SJSA1 (cell line): ENCODE data around the gene ENTPD8. TPM values are rescaled to one million over a fixed set of nuclear protein-coding genes. Genes with fewer than 3 reads are reported as not detected.

Experiments used
- DNase-seq, 2 experiments: peaks; one replicate each; pipeline ENCODE4 v3.0.0-alpha.2; 2015 to 2020; ENCODE audit warnings: low spot score in 2 of 2, low read depth in 1 of 2
- H3K27ac ChIP-seq: fragments of 250-450 bp; sonication (Bioruptor Pico); 2 replicates; pipeline ENCODE4 v1.5.1; 2020; ENCODE audit warnings: mild to moderate bottlenecking, moderate library complexity
- H3K27me3 ChIP-seq: fragments of 250-450 bp; sonication (Bioruptor Pico); replicated peaks from 2 replicates; pipeline ENCODE4 v1.5.1; 2020; ENCODE audit warnings: mild to moderate bottlenecking, moderate library complexity
- H3K36me3 ChIP-seq: fragments of 250-450 bp; sonication (Bioruptor Pico); 2 replicates; pipeline ENCODE4 v1.5.1; 2020; ENCODE audit warnings: mild to moderate bottlenecking
- H3K4me1 ChIP-seq: fragments of 250-450 bp; sonication (Bioruptor Pico); replicated peaks from 2 replicates; pipeline ENCODE4 v1.6.1; 2021; ENCODE audit warnings: mild to moderate bottlenecking
- H3K4me3 ChIP-seq: fragments of 250-450 bp; sonication (Bioruptor Pico); 2 replicates; pipeline ENCODE4 v1.5.1; 2020; ENCODE audit warnings: mild to moderate bottlenecking
- H3K9me3 ChIP-seq: fragments of 250-450 bp; sonication (Bioruptor Pico); replicated peaks from 2 replicates; pipeline ENCODE4 v1.5.1; 2020; ENCODE audit warnings: mild to moderate bottlenecking
- total RNA-seq: library from RNA; depleted of rRNA; stranded (reverse); fragments of >200 nt; shearing (Covaris generic); gene quantifications from 2 replicates; pipeline ENCODE4 v1.2.3, GENCODE V29; 2014; rRNA removed

ENTPD8 gene, protein sequence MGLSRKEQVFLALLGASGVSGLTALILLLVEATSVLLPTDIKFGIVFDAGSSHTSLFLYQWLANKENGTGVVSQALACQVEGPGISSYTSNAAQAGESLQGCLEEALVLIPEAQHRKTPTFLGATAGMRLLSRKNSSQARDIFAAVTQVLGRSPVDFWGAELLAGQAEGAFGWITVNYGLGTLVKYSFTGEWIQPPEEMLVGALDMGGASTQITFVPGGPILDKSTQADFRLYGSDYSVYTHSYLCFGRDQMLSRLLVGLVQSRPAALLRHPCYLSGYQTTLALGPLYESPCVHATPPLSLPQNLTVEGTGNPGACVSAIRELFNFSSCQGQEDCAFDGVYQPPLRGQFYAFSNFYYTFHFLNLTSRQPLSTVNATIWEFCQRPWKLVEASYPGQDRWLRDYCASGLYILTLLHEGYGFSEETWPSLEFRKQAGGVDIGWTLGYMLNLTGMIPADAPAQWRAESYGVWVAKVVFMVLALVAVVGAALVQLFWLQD
- total RNA-seq = not detected in 2 replicates

DNA sequence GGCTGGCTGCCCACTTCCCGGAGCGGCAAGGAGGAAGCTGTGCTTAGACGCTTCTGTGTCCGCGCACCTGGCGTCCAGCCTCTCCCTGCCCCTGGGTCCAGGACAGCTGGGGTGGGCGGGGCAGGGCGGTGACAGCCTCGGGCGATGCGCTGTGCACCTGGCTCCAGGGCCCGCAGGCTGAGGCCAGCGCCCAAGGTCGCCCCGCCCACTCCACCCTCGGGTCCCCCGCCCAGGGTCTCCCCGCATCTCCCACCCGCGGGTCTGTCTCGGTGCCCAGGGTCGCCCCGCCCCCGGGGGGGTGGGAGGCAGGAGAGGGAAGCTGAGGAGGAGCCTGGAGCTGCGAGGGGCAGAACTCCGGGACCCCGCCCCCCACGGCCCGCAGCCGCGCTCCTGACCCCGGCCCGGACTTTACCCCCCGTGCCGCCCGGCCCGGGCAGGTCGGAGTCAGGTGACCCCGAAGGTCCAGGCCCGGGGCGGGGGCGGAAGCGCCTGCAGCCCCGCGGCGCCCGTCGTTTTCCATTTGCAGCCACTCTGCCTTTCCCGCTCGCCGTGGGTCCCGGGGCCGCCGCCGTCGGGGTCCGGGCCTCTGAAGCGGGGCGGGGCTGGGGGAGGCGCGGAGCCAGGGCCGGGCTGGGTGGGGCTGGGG is at the start of gene ENTPD8:
Gene ENTPD8, minus strand, starts transcription at position 69 of the 646 bp plus-strand sequence. CDS start 3,072 bp downstream, outside the sequence.
- no peak for DNase-seq
- Histone ChIP-seq H3K36me3 (no peaks in the 10 kb centered on the region), H3K4me3 (no peak within 1 kb of the TSS)

DNA sequence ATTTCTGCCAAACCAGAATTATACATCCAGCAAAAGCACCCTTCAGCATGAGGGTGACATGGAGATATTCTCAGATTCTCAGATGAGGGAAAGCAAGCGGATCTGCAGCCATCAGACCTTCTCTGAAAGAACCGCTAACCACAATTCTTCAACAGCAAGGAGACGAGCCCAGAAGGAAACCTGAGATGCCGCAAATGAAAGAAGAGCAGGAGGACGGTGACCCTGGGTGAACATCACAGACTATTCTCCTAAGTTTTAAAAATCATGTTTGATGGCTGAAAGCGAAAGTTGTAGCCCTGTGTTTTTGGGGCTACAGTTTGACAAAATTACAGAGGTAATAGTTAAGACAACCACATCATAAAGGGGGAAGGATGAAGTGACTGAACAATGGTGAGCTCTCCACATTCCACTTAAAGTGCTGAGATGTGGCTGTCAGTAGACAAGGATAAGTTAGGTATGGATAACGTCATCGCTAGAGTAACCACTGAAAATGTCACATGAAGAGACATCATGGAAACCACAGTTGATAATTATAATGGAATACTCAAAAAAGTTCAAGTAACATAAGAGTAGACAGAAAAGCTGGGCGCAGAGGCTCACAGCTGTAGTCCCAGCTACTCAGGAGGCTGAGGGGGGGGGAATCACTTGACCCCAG is 49.5 kb upstream of the ENTPD8 start:
- no peak overlapping the region for H3K27ac ChIP-seq

More for the DNA sequence above, at the start of gene ENTPD8:
- Histone ChIP-seq H3K4me1 (peaks cover 9% of the 10 kb centered on the region), H3K27ac (no peak within 1 kb of the TSS), H3K27me3 (peaks cover 9% of the 10 kb centered on the region), H3K9me3 (no peaks in the 10 kb centered on the region)

GRCh38 chr9:137488906-137489305 is 47.7 kb upstream of the ENTPD8 start:
- Histone ChIP-seq H3K4me3 (no peak overlapping the region), H3K9me3 (no peaks in the 10 kb centered on the region), H3K27ac (no peak overlapping the region), H3K27me3 (no peaks in the 10 kb centered on the region), H3K36me3 (no peaks in the 10 kb centered on the region), H3K4me1 (no peaks in the 10 kb centered on the region)
- no peak for DNase-seq

More for the DNA sequence above, 49.5 kb upstream of the ENTPD8 start:
- no peak overlapping the region for H3K4me3 ChIP-seq
- H3K9me3 ChIP-seq = no peaks in the 10 kb centered on the region
- no peaks in the 10 kb centered on the region for H3K27me3 ChIP-seq
- no peak for DNase-seq
- no peaks in the 10 kb centered on the region for H3K36me3 ChIP-seq
- no peaks in the 10 kb centered on the region for H3K4me1 ChIP-seq

DNA sequence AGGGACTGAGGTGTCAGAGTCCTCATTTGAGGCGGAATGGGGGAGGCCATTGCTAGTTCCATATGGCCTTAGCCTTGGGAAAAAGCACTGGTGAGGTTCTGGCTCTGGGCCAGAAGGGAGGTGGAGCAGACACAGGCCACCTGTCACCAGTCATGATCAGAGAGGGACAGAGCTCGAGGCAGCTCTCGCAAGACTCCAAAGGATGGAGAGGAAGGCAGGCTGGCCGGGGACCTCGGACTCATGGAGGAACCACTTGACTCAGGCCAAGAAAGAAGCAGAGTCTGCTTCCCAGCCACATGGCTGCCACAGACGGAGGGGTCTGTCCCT is 47.1 kb upstream of the ENTPD8 start:
- Histone ChIP-seq H3K36me3 (no peaks in the 10 kb centered on the region), H3K4me1 (no peaks in the 10 kb centered on the region), H3K27ac (no peak overlapping the region)

GRCh38 chr9:137487454-137488326 is 46.5 kb upstream of the ENTPD8 start:
- Histone ChIP-seq H3K9me3 (no peaks in the 10 kb centered on the region), H3K4me1 (peaks cover 3% of the 10 kb centered on the region), H3K36me3 (no peaks in the 10 kb centered on the region), H3K27me3 (no peaks in the 10 kb centered on the region), H3K27ac (no peak overlapping the region), H3K4me3 (no peak overlapping the region)
- no peak for DNase-seq

More for the DNA sequence above, 47.1 kb upstream of the ENTPD8 start:
- DNase-seq = no peak
- H3K9me3 ChIP-seq = no peaks in the 10 kb centered on the region
- no peak overlapping the region for H3K4me3 ChIP-seq
- H3K27me3 ChIP-seq = no peaks in the 10 kb centered on the region

GRCh38 chr9:137486545-137487453 is 45.6 kb upstream of the ENTPD8 start:
- Histone ChIP-seq H3K9me3 (0 out of 2 replicates have a peak, but pooled peaks cover 2% of the 10 kb centered on the region), H3K27me3 (no peaks in the 10 kb centered on the region), H3K27ac (no peak overlapping the region), H3K4me3 (no peak overlapping the region), H3K36me3 (no peaks in the 10 kb centered on the region), H3K4me1 (peaks cover 12% of the 10 kb centered on the region)
- no peak for DNase-seq

- no peak overlapping the region for H3K4me3 ChIP-seq
- no peaks in the 10 kb centered on the region for H3K36me3 ChIP-seq
- no peak for DNase-seq
- no peak overlapping the region for H3K27ac ChIP-seq
- no peaks in the 10 kb centered on the region for H3K27me3 ChIP-seq
- H3K9me3 ChIP-seq = 0 out of 2 replicates have a peak, but pooled peaks cover 2% of the 10 kb centered on the region
- H3K4me1 ChIP-seq = peaks cover 14% of the 10 kb centered on the region
Observed at GRCh38 chr9:137486141-137486490, 45.0 kb upstream of the ENTPD8 start.

GRCh38 chr9:137485343-137486140 is 44.4 kb upstream of the ENTPD8 start:
- DNase-seq = no peak
- Histone ChIP-seq H3K4me3 (no peak overlapping the region), H3K36me3 (no peaks in the 10 kb centered on the region), H3K9me3 (0 out of 2 replicates have a peak, but pooled peaks cover 2% of the 10 kb centered on the region), H3K4me1 (peaks cover 14% of the 10 kb centered on the region), H3K27me3 (no peaks in the 10 kb centered on the region), H3K27ac (no peak overlapping the region)

DNA sequence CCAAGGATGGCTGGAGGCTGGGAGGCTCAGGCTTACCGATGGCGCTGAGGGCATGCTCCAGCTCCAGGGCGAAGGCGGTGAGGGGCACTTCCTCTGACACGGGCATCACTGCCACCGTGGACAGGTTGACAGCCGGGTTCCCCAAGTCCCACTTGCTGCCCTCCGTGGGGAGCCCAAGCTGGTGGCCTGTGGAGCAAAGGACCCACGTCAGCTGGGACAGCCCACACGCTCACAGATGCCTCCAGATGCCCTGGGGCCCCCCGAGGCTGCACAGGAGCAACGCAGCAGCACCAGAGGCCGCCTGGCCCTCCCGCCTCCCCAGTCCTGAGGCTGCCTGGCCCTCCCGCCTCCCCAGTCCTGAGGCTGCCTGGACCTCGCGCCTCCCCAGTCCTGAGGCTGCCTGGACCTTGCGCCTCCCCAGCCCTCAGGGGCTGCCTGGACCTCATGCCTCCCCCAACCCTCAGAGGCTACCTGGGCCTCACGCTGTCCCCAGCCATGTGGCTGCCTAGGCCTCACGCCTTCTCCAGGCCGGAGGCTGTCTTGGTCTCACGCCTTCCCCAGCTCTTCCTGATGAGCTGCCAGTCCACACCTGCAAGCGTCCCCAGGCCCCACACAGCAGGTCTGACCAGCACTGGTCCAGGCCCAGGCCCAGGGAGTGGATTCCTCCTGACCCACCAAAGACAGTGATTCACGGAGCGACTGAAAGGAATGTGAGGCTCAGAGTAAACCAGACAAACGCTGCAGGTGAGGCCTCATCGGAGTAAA is 43.6 kb upstream of the ENTPD8 start:
- Histone ChIP-seq H3K27me3 (no peaks in the 10 kb centered on the region), H3K4me1 (peaks cover 14% of the 10 kb centered on the region), H3K27ac (no peak overlapping the region), H3K4me3 (no peak overlapping the region), H3K36me3 (no peaks in the 10 kb centered on the region), H3K9me3 (0 out of 2 replicates have a peak, but pooled peaks cover 2% of the 10 kb centered on the region)
- DNase-seq = no peak

GRCh38 chr9:137482094-137482781 is 41.1 kb upstream of the ENTPD8 start:
- peak in 1 of 2 experiments; percentile 50 for DNase-seq
- H3K9me3 ChIP-seq = 0 out of 2 replicates have a peak, but pooled peaks cover 2% of the 10 kb centered on the region
- H3K4me1 ChIP-seq = peaks cover 14% of the 10 kb centered on the region
- no peak overlapping the region for H3K27ac ChIP-seq
- H3K36me3 ChIP-seq = no peaks in the 10 kb centered on the region
- H3K27me3 ChIP-seq = no peaks in the 10 kb centered on the region
- no peak overlapping the region for H3K4me3 ChIP-seq
